Iris pigment epithelial cell (primary cell): ENCODE results near the gene TNFSF13B.

Experiments used
- DNase-seq: peaks from one replicate; pipeline ENCODE4 v3.0.0-alpha.2; 2011; ENCODE audit warnings: low read depth

The TNFSF13B gene

GRCh38 chr13:108346376-108346775 lies 76.9 kb downstream of the TNFSF13B start:
- no peak for DNase-seq

GRCh38 chr13:108349269-108349668 lies 79.8 kb downstream of the TNFSF13B start:
- no peak for DNase-seq

GRCh38 chr13:108350579-108350978 lies 81.1 kb downstream of the TNFSF13B start:
- DNase-seq: no peak

- DNase-seq: peak; percentile 4
Observed at GRCh38 chr13:108352599-108352998, 83.1 kb downstream of the TNFSF13B start.

- DNase-seq: no peak
Observed at GRCh38 chr13:108357228-108357627, 87.7 kb downstream of the TNFSF13B start.
